K562 (cell line): ENCODE data around the gene DNAJB11. TPM values are rescaled to one million over a fixed set of nuclear protein-coding genes. Genes with fewer than 3 reads are reported as not detected.

ENCODE experiments used
- ATAC-seq: fragments of 200-7000 bp; cut with Tn5 transposase; 3 replicates; pipeline ENCODE4 v1.9.1; 2020; ENCODE audit warnings: moderate library complexity
- BruUV-seq: library from RNA; stranded (reverse); fragments of 400-500 nt; replicated peaks from 2 replicates; lab custom pipeline; 2021; lab: Mats Ljungman, UMichigan
- CTCF ChIA-PET: fragments of 300-600 bp; formaldehyde crosslinking; extraction: SDS; loops from one replicate; lab custom pipeline; 2021; ENCODE audit warnings: low intra/inter-chr PET ratio; lab: Yijun Ruan, JAX
- POLR2A ChIA-PET: fragments of 300-600, 350-650 bp; sonication (Branson Sonifier 250); formaldehyde crosslinking; extraction: SDS; loops from one replicate; lab custom pipeline; 2021; ENCODE audit warnings: antibody characterized with exemption, inconsistent platforms; lab: Yijun Ruan, JAX
- DNase-seq, 4 experiments: peaks; one replicate each; pipeline versions ENCODE4 v3.0.0 to v3.0.0-alpha.2; 2011 to 2018; ENCODE audit warnings: low spot score in 3 of 4, mixed read lengths in 3 of 4; ENCODE audit errors: extremely low read depth in 1 of 4
- FAIRE-seq: peaks from 2 replicates; lab custom pipeline; 2011; peaks lifted over from hg19 to GRCh38; lab: Jason Lieb, UNC
- H2AFZ ChIP-seq: 2 replicates; pipeline ENCODE4 v1.6.0; 2011; ENCODE audit warnings: low read depth, low read length, control low read depth, inconsistent platforms
- H3K27ac ChIP-seq: fragments of 200-600 bp; 3 replicates; pipeline ENCODE4 v1.8.0; 2011; ENCODE audit warnings: low read depth, mild to moderate bottlenecking, control low read depth, inconsistent platforms, low read length, moderate library complexity, mixed read lengths; ENCODE audit errors: extremely low read depth
- H3K27me3 ChIP-seq, 2 experiments: fragments of 300-600 bp in 1 of 2; 2 replicates in 1 of 2; 3 replicates in 1 of 2; pipeline versions ENCODE4 v1.6.0 to v1.8.0; 2011; ENCODE audit warnings: inconsistent platforms in 2 of 2, low read length in 2 of 2, mild to moderate bottlenecking in 1 of 2, mixed read lengths in 1 of 2, moderate library complexity in 1 of 2; ENCODE audit not compliant: control insufficient read depth in 2 of 2, insufficient read depth in 2 of 2
- H3K36me3 ChIP-seq: fragments of 300-600 bp; 3 replicates; pipeline ENCODE4 v1.8.0; 2011; ENCODE audit warnings: mild to moderate bottlenecking, low read length, inconsistent platforms; ENCODE audit not compliant: control insufficient read depth, insufficient read depth
- H3K4me1 ChIP-seq, 2 experiments: fragments of 200-600 bp in 1 of 2; replicated peaks in 1 of 2; 2 replicates in 1 of 2; 3 replicates in 1 of 2; pipeline versions ENCODE4 v1.5.1 to v1.8.0; 2011; ENCODE audit warnings: inconsistent platforms in 2 of 2, low read length in 2 of 2, mild to moderate bottlenecking in 1 of 2, mixed read lengths in 1 of 2, moderate library complexity in 1 of 2; ENCODE audit not compliant: control insufficient read depth in 2 of 2, insufficient read depth in 2 of 2
- H3K4me2 ChIP-seq: 2 replicates; pipeline ENCODE4 v1.6.1; 2011; ENCODE audit warnings: low read length, control low read depth, inconsistent platforms, mixed read lengths; ENCODE audit not compliant: insufficient read depth
- H3K4me3 ChIP-seq: fragments of 200-600 bp; sonication (generic), shearing (Covaris generic); 2 replicates; pipeline ENCODE4 v1.5.1; 2016; ENCODE audit warnings: control low read depth, inconsistent platforms
- H3K79me2 ChIP-seq: fragments of 200-600 bp; 3 replicates; pipeline ENCODE4 v1.8.0; 2011; ENCODE audit warnings: low read length, inconsistent platforms; ENCODE audit not compliant: control insufficient read depth, insufficient read depth
- H3K9ac ChIP-seq, 2 experiments: 2 replicates each; pipeline versions ENCODE4 v1.6.0 to v1.6.1; 2011; ENCODE audit warnings: low read depth in 2 of 2, low read length in 2 of 2, control low read depth in 1 of 2, inconsistent platforms in 1 of 2, mild to moderate bottlenecking in 1 of 2, mixed read lengths in 1 of 2; ENCODE audit not compliant: insufficient read depth in 1 of 2
- H3K9me1 ChIP-seq: one replicate; pipeline ENCODE4 v1.6.0; 2011; ENCODE audit warnings: inconsistent platforms, mild to moderate bottlenecking, low read length, moderate library complexity; ENCODE audit not compliant: control insufficient read depth, insufficient read depth
- H3K9me3 ChIP-seq: replicated peaks from 2 replicates; pipeline ENCODE4 v1.5.1; 2011; ENCODE audit warnings: low read depth, low read length, inconsistent platforms; ENCODE audit not compliant: control insufficient read depth, insufficient read depth
- H4K20me1 ChIP-seq: replicated peaks from 2 replicates; pipeline ENCODE4 v1.6.1; 2011; ENCODE audit warnings: low read length, inconsistent platforms, mixed read lengths; ENCODE audit not compliant: control insufficient read depth, insufficient read depth
- ARHGAP35 ChIP-seq: fragments of 450-650 bp; IDR thresholded peaks from 2 replicates; pipeline ENCODE4 v1.6.1; 2018; ENCODE audit not compliant: partially characterized antibody
- ATF1 ChIP-seq, 2 experiments: fragments of 450-650 bp in 1 of 2; IDR thresholded peaks; 2 replicates each; pipeline ENCODE4 v1.6.1; 2016; ENCODE audit warnings: missing compliant biosample characterization in 1 of 2, missing genetic modification characterization in 1 of 2
- CSDE1 ChIP-seq, 2 experiments: fragments of 450-650 bp; IDR thresholded peaks; 2 replicates each; pipeline ENCODE4 v1.6.1; 2016; ENCODE audit warnings: mild to moderate bottlenecking in 1 of 2
- ELF4 ChIP-seq: fragments of 450-650 bp; formaldehyde crosslinking; IDR thresholded peaks from 2 replicates; pipeline ENCODE4 v1.4.0; 2022; ENCODE audit warnings: missing genetic modification characterization
- FOXA3 ChIP-seq, 2 experiments: fragments of 450-650 bp in 1 of 2; sonication (generic) in 1 of 2; formaldehyde crosslinking; IDR thresholded peaks in 1 of 2; conservative IDR thresholded peaks in 1 of 2; 2 replicates each; pipeline versions ENCODE4 v1.4.0 to v1.8.0; 2020 to 2022; ENCODE audit warnings: mild to moderate bottlenecking in 2 of 2, missing genetic modification reagents in 1 of 2
- GTF2A2 ChIP-seq: IDR thresholded peaks from 2 replicates; pipeline ENCODE4 v1.6.1; 2016; ENCODE audit warnings: mild to moderate bottlenecking, missing genetic modification characterization, missing compliant biosample characterization
- HDGF ChIP-seq: fragments of 450-650 bp; IDR thresholded peaks from 2 replicates; pipeline ENCODE4 v1.6.1; 2016
- MCM2 ChIP-seq: fragments of 450-650 bp; IDR thresholded peaks from 2 replicates; pipeline ENCODE4 v1.6.1; 2017; ENCODE audit warnings: low read depth, mild to moderate bottlenecking
- MTA1 ChIP-seq: fragments of 450-650 bp; IDR thresholded peaks from 2 replicates; pipeline ENCODE4 v1.6.1; 2017; ENCODE audit warnings: borderline replicate concordance
- RBFOX2 ChIP-seq: fragments of 200-400 bp; formaldehyde crosslinking; IDR thresholded peaks from 2 replicates; pipeline ENCODE4 v1.6.1; 2017; ENCODE audit warnings: low read depth, mild to moderate bottlenecking, low read length, moderate library complexity
- SIRT6 ChIP-seq: IDR thresholded peaks from one replicate; pipeline ENCODE4 v1.6.1; 2012; ENCODE audit warnings: low read depth, mild to moderate bottlenecking, control low read depth, inconsistent platforms, low read length, moderate library complexity
- SMARCA5 ChIP-seq: fragments of 450-650 bp; IDR thresholded peaks from 2 replicates; pipeline ENCODE4 v1.6.1; 2016
- STAT6 ChIP-seq: sonication (generic); formaldehyde crosslinking; IDR thresholded peaks from 2 replicates; pipeline ENCODE4 v1.8.1; 2023; ENCODE audit warnings: mild to moderate bottlenecking, missing genetic modification reagents
- ZNF280B ChIP-seq: fragments of 250-450 bp; sonication (Bioruptor Pico); IDR thresholded peaks from 2 replicates; pipeline ENCODE4 v1.5.1; 2021; ENCODE audit warnings: mild to moderate bottlenecking
- WGBS: fragments of 100-300 bp; shearing (Covaris generic); methylation state at CpG from one replicate; pipeline ENCODE4 v1.1.6; 2016; ENCODE audit warnings: low coverage, mixed read lengths; ENCODE audit not compliant: insufficient coverage; ENCODE audit errors: missing lambda C conversion rate; 5-methylcytosine and 5-hydroxymethylcytosine counted together
- in situ Hi-C: fragments of 300-500 bp; cut with MboI; formaldehyde crosslinking; loops from 4 replicates; pipeline ENCODE4 v1.15.0; 2018; ENCODE audit warnings: inconsistent platforms, mixed read lengths
- intact Hi-C: fragments of 100-400 bp; cut with micrococcal nuclease; formaldehyde crosslinking; loops from 2 replicates; pipeline ENCODE4 v1.14.2; 2022
- polyA plus RNA-seq, 8 experiments: library from polyadenylated mRNA; depleted of rRNA in 4 of 8; stranded (reverse) in 5 of 8; unstranded in 3 of 8; fragments of >200 nt; fragmentation: Nextera tagmentation in 2 of 8; fragmentation: Illumina TruSeq in 1 of 8; extraction: Ambion mirVana in 2 of 8; extraction: Trizol in 1 of 8; gene quantifications; 2 replicates each; pipeline versions ENCODE4 v1.2.1 to v1.2.3, GENCODE V29; 2011 to 2014; ENCODE audit warnings: inconsistent platforms in 1 of 8, missing spikeins in 1 of 8
- total RNA-seq, 7 experiments: library from RNA; depleted of rRNA in 6 of 7; stranded (reverse); fragments of >200 nt in 6 of 7; fragmentation: Illumina TruSeq in 2 of 7; extraction: Trizol in 2 of 7; gene quantifications; 2 replicates each; pipeline versions ENCODE4 v1.2.1 to v1.2.3, GENCODE V29; 2011 to 2021; ENCODE audit warnings: low replicate concordance in 1 of 7

The DNAJB11 gene
- total and polyA plus RNA-seq, 9 of the 15 experiments (the other 6 are each of a cell fraction or from before 2014, with no cell fraction given), result 14.8 to 74.7 (median 63.8) TPM

- Histone ChIP-seq H3K4me1 (no peaks in the 10 kb centered on the region), H3K27ac (no peak overlapping the region), H4K20me1 (no peaks in the 10 kb centered on the region)
- CTCF ChIA-PET, result no interaction called here
- TF ChIP-seq SMARCA5, result no peak
- TF ChIP-seq MTA1, result no peak
- TF ChIP-seq GTF2A2, result no peak
- no peak for TF ChIP-seq FOXA3 (CRISPR knock-in tag; conservative IDR thresholded peaks at IDR 0.05 in 1 of 2, IDR thresholded peaks at IDR 0.05 in 1 of 2)
- TF ChIP-seq CSDE1 (IDR thresholded peaks at IDR 0.05), result no peak
- no peak for TF ChIP-seq ELF4 (CRISPR knock-in tag)
- no peak for TF ChIP-seq STAT6 (CRISPR knock-in tag)
- no peak for TF ChIP-seq ATF1 (CRISPR knock-in tag; IDR thresholded peaks at IDR 0.05)
- TF ChIP-seq ATF1 (tag; IDR thresholded peaks at IDR 0.05), result no peak
- TF ChIP-seq ZNF280B (CRISPR knock-in tag), result no peak
- TF ChIP-seq ARHGAP35, result no peak
- TF ChIP-seq HDGF, result no peak
- TF ChIP-seq RBFOX2, result no peak
- TF ChIP-seq SIRT6, result no peak
- TF ChIP-seq MCM2, result no peak
- TF ChIP-seq, all 486 proteins: peak for 0
- Histone ChIP-seq H2AFZ (no peak overlapping the region), H3K9me1 (no peaks in the 10 kb centered on the region), H3K4me3 (no peak overlapping the region), H3K9ac (no peak overlapping the region), H3K79me2 (no peaks in the 10 kb centered on the region), H3K9me3 (no peaks in the 10 kb centered on the region), H3K4me2 (no peak overlapping the region), H3K36me3 (no peaks in the 10 kb centered on the region), H3K27me3 (peaks cover 9 to 33% of the 10 kb centered on the region in 2 experiments; a peak in 4 of 5 replicates)
- DNase-seq (no peak), ATAC-seq (no peak), FAIRE-seq (no peak)
- BruUV-seq, result no TSS peak
- in situ Hi-C loops (no loop called here), intact Hi-C loops (no loop called here)
- POLR2A ChIA-PET, result no interaction called here
- 4% methylated on average over 2 of the region's 2 CpGs for WGBS
Measured at GRCh38 chr3:186523434-186523833, 47.1 kb upstream of the DNAJB11 start.
